HAP-1 (cell line): Measurements from ENCODE around the gene PTPRB.

Experiments used
- DNase-seq, 2 experiments: peaks; one replicate each; pipeline ENCODE4 v3.0.0-alpha.2; 2016 to 2020; ENCODE audit warnings: low spot score in 2 of 2
- H3K27me3 ChIP-seq: fragments of 250-450 bp; sonication (Bioruptor Pico); 2 replicates; pipeline ENCODE4 v1.5.1; 2020; ENCODE audit warnings: low read depth, mild to moderate bottlenecking, moderate library complexity
- H3K36me3 ChIP-seq: fragments of 250-450 bp; sonication (Bioruptor Pico); replicated peaks from 2 replicates; pipeline ENCODE4 v1.5.1; 2020; ENCODE audit warnings: mild to moderate bottlenecking
- H3K4me1 ChIP-seq: fragments of 250-450 bp; sonication (Bioruptor Pico); 2 replicates; pipeline ENCODE4 v1.5.1; 2020; ENCODE audit warnings: mild to moderate bottlenecking
- H3K4me3 ChIP-seq: fragments of 250-450 bp; sonication (Bioruptor Pico); 2 replicates; pipeline ENCODE4 v1.5.1; 2020; ENCODE audit warnings: mild to moderate bottlenecking, moderate library complexity
- H3K9me3 ChIP-seq: fragments of 250-450 bp; sonication (Bioruptor Pico); 2 replicates; pipeline ENCODE4 v1.5.1; 2020; ENCODE audit warnings: mild to moderate bottlenecking, moderate library complexity
- in situ Hi-C: fragments of 300-500 bp; cut with MboI; formaldehyde crosslinking; loops from 3 replicates; pipeline ENCODE4 v1.14.3; 2020; ENCODE audit warnings: low sequenced_read_pairs, inconsistent platforms, mixed read lengths

Gene PTPRB

GRCh38 chr12:70628701-70629480, 8.3 kb downstream of the PTPRB start:
- H3K4me3 ChIP-seq, result no peak overlapping the region
- no peaks in the 10 kb centered on the region for H3K9me3 ChIP-seq
- peaks cover under 1% of the 10 kb centered on the region; the same call in 1 of the 2 replicates for H3K4me1 ChIP-seq
- DNase-seq, result no peak
- in situ Hi-C loops, result no loop called here
- H3K36me3 ChIP-seq, result no peaks in the 10 kb centered on the region
- 0 out of 2 replicates have a peak, but pooled peaks cover 2% of the 10 kb centered on the region for H3K27me3 ChIP-seq

DNA sequence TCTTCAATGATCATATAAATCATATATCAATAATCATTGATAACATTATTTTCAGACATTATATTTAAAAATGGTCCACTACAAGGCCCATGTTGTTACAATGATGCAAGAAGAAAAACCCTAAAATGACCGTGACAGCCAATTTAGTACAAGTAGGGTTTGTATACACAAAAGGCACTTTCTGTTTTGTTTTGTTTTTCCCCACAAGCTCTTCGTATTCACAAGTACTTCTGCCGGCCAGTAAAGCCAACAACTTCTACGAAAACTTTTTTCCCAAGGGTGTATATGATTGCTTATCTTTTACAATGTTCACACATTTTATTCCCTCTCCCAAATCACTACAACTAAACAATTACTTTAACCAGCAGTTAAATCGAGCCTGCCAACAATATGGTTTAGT, 9.6 kb downstream of the PTPRB start:
- H3K36me3 ChIP-seq, result no peaks in the 10 kb centered on the region
- H3K4me1 ChIP-seq, result peaks cover 3% of the 10 kb centered on the region; the same call in 1 of the 2 replicates
- H3K9me3 ChIP-seq, result no peaks in the 10 kb centered on the region
- DNase-seq, result no peak
- H3K4me3 ChIP-seq, result no peak overlapping the region
- in situ Hi-C loops, result no loop called here
- 0 out of 2 replicates have a peak, but pooled peaks cover 2% of the 10 kb centered on the region for H3K27me3 ChIP-seq

GRCh38 chr12:70626180-70626579, 11.0 kb downstream of the PTPRB start:
- Histone ChIP-seq H3K4me1 (peaks cover 3% of the 10 kb centered on the region; the same call in 1 of the 2 replicates), H3K27me3 (0 out of 2 replicates have a peak, but pooled peaks cover 2% of the 10 kb centered on the region), H3K4me3 (no peak overlapping the region), H3K36me3 (no peaks in the 10 kb centered on the region), H3K9me3 (no peaks in the 10 kb centered on the region)
- DNase-seq, result no peak
- in situ Hi-C loops, result no loop called here

GRCh38 chr12:70619471-70620152, 17.6 kb downstream of the PTPRB start:
- in situ Hi-C loops, result no loop called here
- no peaks in the 10 kb centered on the region for H3K9me3 ChIP-seq
- peaks cover 3% of the 10 kb centered on the region; the same call in 1 of the 2 replicates for H3K27me3 ChIP-seq
- no peaks in the 10 kb centered on the region for H3K36me3 ChIP-seq
- H3K4me3 ChIP-seq, result no peak overlapping the region
- peaks cover 3% of the 10 kb centered on the region; the same call in 1 of the 2 replicates for H3K4me1 ChIP-seq
- no peak for DNase-seq

GRCh38 chr12:70618371-70618770, 18.9 kb downstream of the PTPRB start:
- Histone ChIP-seq H3K4me3 (no peak overlapping the region), H3K27me3 (peaks cover 3% of the 10 kb centered on the region; the same call in 1 of the 2 replicates), H3K4me1 (no peaks in the 10 kb centered on the region), H3K9me3 (no peaks in the 10 kb centered on the region), H3K36me3 (no peaks in the 10 kb centered on the region)
- DNase-seq, result no peak
- in situ Hi-C loops, result no loop called here

GRCh38 chr12:70617450-70617849, 19.8 kb downstream of the PTPRB start:
- H3K27me3 ChIP-seq, result peaks cover 3% of the 10 kb centered on the region; the same call in 1 of the 2 replicates
- DNase-seq, result no peak
- in situ Hi-C loops, result no loop called here
- no peak overlapping the region for H3K4me3 ChIP-seq
- no peaks in the 10 kb centered on the region for H3K36me3 ChIP-seq
- no peaks in the 10 kb centered on the region for H3K4me1 ChIP-seq
- no peaks in the 10 kb centered on the region for H3K9me3 ChIP-seq

- Histone ChIP-seq H3K9me3 (no peaks in the 10 kb centered on the region), H3K4me1 (peaks cover 3% of the 10 kb centered on the region; the same call in 1 of the 2 replicates), H3K27me3 (peaks cover 3% of the 10 kb centered on the region; the same call in 1 of the 2 replicates), H3K4me3 (no peak overlapping the region), H3K36me3 (no peaks in the 10 kb centered on the region)
- in situ Hi-C loops, result no loop called here
- DNase-seq, result no peak
Measured at GRCh38 chr12:70615174-70615866, 21.9 kb downstream of the PTPRB start.

DNA sequence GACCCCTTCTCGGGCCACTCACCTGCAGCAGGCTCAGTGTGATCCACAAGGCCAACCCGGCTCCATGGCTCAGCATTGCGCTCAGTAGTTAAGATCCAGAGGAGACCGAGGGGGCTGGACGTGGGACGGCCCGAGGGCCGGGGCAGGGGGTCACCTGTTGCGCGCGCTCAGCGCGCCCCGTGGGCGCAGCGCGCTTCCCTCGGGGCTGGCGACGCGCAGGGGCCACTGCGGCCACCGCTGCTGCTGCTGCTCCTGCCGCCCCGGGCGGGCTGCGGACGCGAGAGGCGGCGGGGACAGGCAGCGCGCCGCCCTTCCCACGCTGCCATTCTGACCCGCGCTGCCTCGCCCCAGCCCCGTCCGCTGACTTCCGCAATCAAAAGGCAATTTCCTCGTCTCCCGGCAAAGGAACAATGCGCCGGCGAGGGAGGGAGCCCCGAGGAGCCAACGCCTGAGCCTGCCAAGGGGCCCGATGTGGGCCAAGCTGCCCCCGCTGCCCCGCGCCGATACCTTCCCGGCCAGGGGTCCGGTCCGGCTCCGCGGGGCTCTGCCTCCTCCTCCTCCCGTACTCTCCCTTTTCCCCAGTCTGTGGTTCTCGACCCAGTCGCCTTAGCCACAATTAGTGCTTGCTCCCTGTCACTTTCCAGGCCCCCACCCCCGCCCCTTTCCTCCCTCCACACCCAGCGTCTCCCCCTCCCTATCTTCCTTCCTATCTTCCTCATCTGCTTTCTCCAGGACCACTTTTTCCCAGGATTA, 27.3 kb downstream of the PTPRB start:
- DNase-seq, result peak in 1 of 2 experiments; percentile 61
- in situ Hi-C loops, result no loop called here
- Histone ChIP-seq H3K27me3 (no peaks in the 10 kb centered on the region; the same call in 1 of the 2 replicates), H3K9me3 (no peaks in the 10 kb centered on the region), H3K36me3 (no peaks in the 10 kb centered on the region), H3K4me3 (peak overlapping the region; percentile 35), H3K4me1 (peaks cover 12% of the 10 kb centered on the region)

GRCh38 chr12:70609203-70609602, 28.0 kb downstream of the PTPRB start:
- Histone ChIP-seq H3K36me3 (no peaks in the 10 kb centered on the region), H3K4me3 (peak overlapping the region; percentile 35), H3K27me3 (no peaks in the 10 kb centered on the region), H3K4me1 (peaks cover 12% of the 10 kb centered on the region), H3K9me3 (no peaks in the 10 kb centered on the region)
- no peak for DNase-seq
- in situ Hi-C loops, result no loop called here

DNA sequence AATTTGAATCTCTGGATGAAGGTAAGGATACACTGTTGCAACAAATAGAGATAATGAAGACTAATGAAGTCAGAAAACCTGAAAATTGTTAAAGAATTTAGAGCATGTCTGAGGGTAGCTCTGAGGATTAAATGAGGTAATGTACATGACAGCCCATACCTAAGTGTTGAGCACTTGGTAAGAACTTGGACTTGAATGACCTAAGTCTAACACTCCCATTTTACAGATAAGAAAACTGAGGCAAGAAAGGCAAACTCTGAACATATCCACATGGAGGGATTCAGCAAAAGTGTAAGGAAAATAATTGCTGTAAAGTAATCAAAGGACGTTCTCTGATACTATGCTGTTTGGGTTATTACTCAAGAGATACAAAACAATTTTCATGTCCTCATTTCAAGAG, 29.0 kb downstream of the PTPRB start:
- H3K36me3 ChIP-seq, result no peaks in the 10 kb centered on the region
- no peaks in the 10 kb centered on the region for H3K27me3 ChIP-seq
- in situ Hi-C loops, result no loop called here
- no peaks in the 10 kb centered on the region for H3K9me3 ChIP-seq
- no peak for DNase-seq
- H3K4me1 ChIP-seq, result peaks cover 12% of the 10 kb centered on the region
- no peak overlapping the region for H3K4me3 ChIP-seq

DNA sequence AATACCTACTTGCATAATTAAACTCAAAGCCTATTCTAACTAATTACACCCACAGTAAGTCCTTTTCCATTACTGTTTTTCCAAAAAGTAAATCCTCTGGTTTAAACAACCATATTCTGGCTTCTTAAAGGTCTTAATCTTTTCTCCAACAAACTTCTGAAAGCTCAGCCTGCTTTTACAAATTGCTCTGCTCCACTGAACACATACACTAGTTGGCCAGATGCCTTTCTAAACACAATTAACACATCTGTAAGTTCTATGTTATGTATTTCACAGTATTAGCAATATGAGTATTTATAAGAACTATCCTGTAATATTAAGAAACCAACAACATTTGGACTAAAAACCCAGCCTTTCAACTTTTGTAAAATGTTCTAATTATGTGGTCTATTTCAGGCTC, 30.1 kb downstream of the PTPRB start:
- Histone ChIP-seq H3K4me1 (peaks cover 12% of the 10 kb centered on the region), H3K4me3 (no peak overlapping the region), H3K27me3 (no peaks in the 10 kb centered on the region), H3K9me3 (no peaks in the 10 kb centered on the region), H3K36me3 (no peaks in the 10 kb centered on the region)
- DNase-seq, result peak in 1 of 2 experiments; percentile 40
- in situ Hi-C loops, result no loop called here

GRCh38 chr12:70605976-70606375, 31.3 kb downstream of the PTPRB start:
- no peak for DNase-seq

GRCh38 chr12:70604662-70605061, 32.6 kb downstream of the PTPRB start:
- no peak for DNase-seq
- H3K9me3 ChIP-seq, result no peaks in the 10 kb centered on the region
- in situ Hi-C loops, result no loop called here
- H3K4me1 ChIP-seq, result peaks cover 10% of the 10 kb centered on the region
- H3K4me3 ChIP-seq, result no peak overlapping the region
- H3K36me3 ChIP-seq, result no peaks in the 10 kb centered on the region
- no peaks in the 10 kb centered on the region for H3K27me3 ChIP-seq

More at GRCh38 chr12:70605976-70606375, 31.3 kb downstream of the PTPRB start:
- peaks cover 12% of the 10 kb centered on the region for H3K4me1 ChIP-seq
- in situ Hi-C loops, result no loop called here
- H3K9me3 ChIP-seq, result no peaks in the 10 kb centered on the region
- H3K36me3 ChIP-seq, result no peaks in the 10 kb centered on the region
- no peaks in the 10 kb centered on the region for H3K27me3 ChIP-seq
- H3K4me3 ChIP-seq, result no peak overlapping the region
